HEK293 (cell line): ENCODE data around the gene WNT6.

ENCODE experiments used
- CTCF ChIA-PET: fragments of 350-600 bp; formaldehyde crosslinking; extraction: SDS; loops from one replicate; lab custom pipeline; 2021; ENCODE audit warnings: antibody characterized with exemption; lab: Yijun Ruan, JAX
- POLR2A ChIA-PET: fragments of 300-600 bp; formaldehyde crosslinking; extraction: SDS; loops from one replicate; lab custom pipeline; 2020; ENCODE audit warnings: antibody characterized with exemption, inconsistent platforms; lab: Yijun Ruan, JAX
- H3K27ac ChIP-seq: fragments of 200-500 bp; sonication (Bioruptor generic); 2 replicates; pipeline ENCODE4 v1.5.1; 2014; ENCODE audit warnings: low read depth, low read length, control low read depth, inconsistent platforms; ENCODE audit errors: extremely low read depth
- H3K36me3 ChIP-seq, 2 experiments: fragments of 200-500 bp in 1 of 2; sonication (Bioruptor generic) in 1 of 2; 1 replicate in 1 of 2; 2 replicates in 1 of 2; pipeline ENCODE4 v1.5.1; 2014 to 2017; ENCODE audit warnings: inconsistent platforms in 2 of 2, low read length in 2 of 2; ENCODE audit not compliant: control insufficient read depth in 2 of 2, insufficient read depth in 1 of 2
- H3K4me1 ChIP-seq: fragments of 200-500 bp; sonication (Bioruptor generic); 2 replicates; pipeline ENCODE4 v1.5.1; 2014; ENCODE audit warnings: mild to moderate bottlenecking, low read length, inconsistent platforms; ENCODE audit not compliant: control insufficient read depth, insufficient read depth
- H3K4me3 ChIP-seq: 2 replicates; pipeline ENCODE4 v1.5.1; 2011; ENCODE audit warnings: low read depth, mild to moderate bottlenecking, control low read depth, low read length, moderate library complexity
- H3K9me3 ChIP-seq: fragments of 200-500 bp; sonication (Bioruptor generic); 2 replicates; pipeline ENCODE4 v1.5.1; 2014; ENCODE audit warnings: low read depth, low read length, inconsistent platforms; ENCODE audit not compliant: control insufficient read depth, insufficient read depth
- GLI4 ChIP-seq: fragments of 450-650 bp; formaldehyde crosslinking; IDR thresholded peaks from 2 replicates; pipeline ENCODE4 v1.5.1; 2016; ENCODE audit warnings: missing biosample characterization, missing genetic modification characterization
- INSM2 ChIP-seq: fragments of 450-650 bp; formaldehyde crosslinking; IDR thresholded peaks from 2 replicates; pipeline ENCODE4 v1.5.1; 2016; ENCODE audit warnings: missing biosample characterization, missing genetic modification characterization
- KLF1 ChIP-seq: fragments of 450-650 bp; formaldehyde crosslinking; IDR thresholded peaks from 2 replicates; pipeline ENCODE4 v1.5.1; 2016; ENCODE audit warnings: missing biosample characterization, missing genetic modification characterization
- KLF17 ChIP-seq: fragments of 450-650 bp; formaldehyde crosslinking; IDR thresholded peaks from 2 replicates; pipeline ENCODE4 v1.5.1; 2016; ENCODE audit warnings: missing biosample characterization, missing genetic modification characterization
- KLF8 ChIP-seq: fragments of 450-650 bp; formaldehyde crosslinking; IDR thresholded peaks from 2 replicates; pipeline ENCODE4 v1.5.1; 2016; ENCODE audit warnings: missing biosample characterization, missing genetic modification characterization
- TSHZ1 ChIP-seq: fragments of 450-650 bp; formaldehyde crosslinking; IDR thresholded peaks from 2 replicates; pipeline ENCODE4 v1.5.1; 2016; ENCODE audit warnings: missing biosample characterization, missing genetic modification characterization, borderline replicate concordance
- YY2 ChIP-seq: fragments of 450-650 bp; formaldehyde crosslinking; IDR thresholded peaks from 2 replicates; pipeline ENCODE4 v1.5.1; 2016; ENCODE audit warnings: missing biosample characterization, missing genetic modification characterization
- ZBTB21 ChIP-seq: fragments of 450-650 bp; formaldehyde crosslinking; IDR thresholded peaks from 2 replicates; pipeline ENCODE4 v1.5.1; 2017; ENCODE audit warnings: missing biosample characterization, missing genetic modification characterization
- ZNF10 ChIP-seq: fragments of 450-650 bp; formaldehyde crosslinking; IDR thresholded peaks from 2 replicates; pipeline ENCODE4 v1.5.1; 2017; ENCODE audit warnings: missing biosample characterization, missing genetic modification characterization
- ZNF138 ChIP-seq: fragments of 450-650 bp; formaldehyde crosslinking; IDR thresholded peaks from 2 replicates; pipeline ENCODE4 v1.5.1; 2016; ENCODE audit warnings: missing biosample characterization, missing genetic modification characterization, borderline replicate concordance
- ZNF239 ChIP-seq: fragments of 450-650 bp; formaldehyde crosslinking; IDR thresholded peaks from 2 replicates; pipeline ENCODE4 v1.5.1; 2016; ENCODE audit warnings: missing biosample characterization, missing genetic modification characterization
- ZNF350 ChIP-seq: fragments of 450-650 bp; formaldehyde crosslinking; IDR thresholded peaks from 2 replicates; pipeline ENCODE4 v1.5.0; 2017; ENCODE audit warnings: missing biosample characterization, mild to moderate bottlenecking, missing genetic modification characterization
- ZNF623 ChIP-seq: fragments of 450-650 bp; formaldehyde crosslinking; IDR thresholded peaks from 2 replicates; pipeline ENCODE4 v1.5.1; 2016; ENCODE audit warnings: missing biosample characterization, missing genetic modification characterization
- ZNF629 ChIP-seq: fragments of 450-650 bp; formaldehyde crosslinking; IDR thresholded peaks from 2 replicates; pipeline ENCODE4 v1.5.1; 2017; ENCODE audit warnings: missing biosample characterization, missing genetic modification characterization
- ZSCAN23 ChIP-seq: fragments of 450-650 bp; formaldehyde crosslinking; IDR thresholded peaks from 2 replicates; pipeline ENCODE4 v1.5.1; 2016; ENCODE audit warnings: missing biosample characterization, missing genetic modification characterization

WNT6 gene

DNA sequence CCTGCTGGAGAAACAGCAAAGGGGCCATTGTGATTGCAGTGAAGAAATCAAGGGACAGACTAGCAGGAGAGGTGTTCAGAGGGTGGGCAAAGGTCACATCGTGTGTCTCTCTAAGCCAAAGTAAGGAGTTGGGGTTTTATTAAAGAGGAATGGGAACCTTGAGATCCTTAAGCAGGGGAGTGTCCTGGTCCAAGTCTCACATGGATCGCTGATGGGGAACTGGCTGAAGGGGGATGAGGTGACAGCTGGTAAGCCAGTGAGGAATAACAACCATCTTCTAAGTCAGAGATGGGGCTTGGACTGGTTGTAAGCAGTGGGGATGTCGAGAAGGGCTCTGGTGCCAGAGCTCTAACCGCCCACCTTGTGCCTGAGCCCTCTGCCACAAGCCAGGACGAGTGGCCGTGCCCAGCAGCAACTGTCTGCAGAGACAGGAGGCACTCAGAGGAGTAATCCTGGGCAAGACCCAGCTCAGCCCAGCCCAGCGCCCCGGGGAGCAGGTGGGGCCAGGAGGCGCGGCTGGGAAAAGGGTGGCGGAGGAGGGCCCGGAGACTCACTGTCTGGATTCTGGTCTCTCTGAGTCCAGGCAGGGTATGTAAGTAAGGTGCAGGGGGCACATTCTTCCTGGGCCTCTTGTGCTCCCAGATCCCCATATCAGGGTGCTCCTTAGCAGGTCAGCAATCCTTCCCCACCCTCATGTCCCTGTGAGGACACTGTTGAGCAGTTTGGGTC lies 34.7 kb downstream of the WNT6 start:
- POLR2A ChIA-PET, result interaction anchor here (4.6 kb wide), 1 partner anchor 18 kb away, joined by 19 read pairs; no protein-coding TSS in a partner anchor
- CTCF ChIA-PET, result interaction anchor here (0.6 to 17.9 kb wide), 5 partner anchors 11 to 213 kb away, joined by 3 to 552 read pairs (median 5); partner anchors contain the start of gene WNT10A
- Histone ChIP-seq H3K27ac (no peak overlapping the region), H3K4me1 (no peaks in the 10 kb centered on the region; the same call in 1 of the 2 replicates), H3K4me3 (no peak overlapping the region), H3K36me3 (no peaks in the 10 kb centered on the region), H3K9me3 (no peaks in the 10 kb centered on the region)
- TF ChIP-seq INSM2 (tag by site-specific recombination) (no peak), KLF17 (tag by site-specific recombination) (peak; percentile 42; the same call in 1 of the 2 replicates), KLF1 (peak; percentile 84)

DNA sequence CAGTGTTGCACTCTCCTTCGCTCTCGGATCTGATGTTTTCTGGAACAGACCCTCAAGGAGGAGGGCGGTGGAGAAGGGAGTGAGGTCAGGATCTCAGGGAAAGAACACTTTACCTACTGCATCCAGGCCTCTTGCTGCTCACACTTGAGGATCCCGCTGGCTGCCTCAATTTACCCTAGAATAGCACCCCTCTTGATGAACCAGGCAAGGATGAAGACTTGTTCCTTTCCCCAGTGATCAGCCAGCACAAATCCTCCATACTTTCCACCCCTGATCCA lies 35.2 kb downstream of the WNT6 start:
- CTCF ChIA-PET, result interaction anchor here (17.9 kb wide), 1 partner anchor 14 kb away, joined by 552 read pairs; the partner anchor contains the start of gene WNT10A
- H3K36me3 ChIP-seq, result no peaks in the 10 kb centered on the region
- H3K4me1 ChIP-seq, result no peaks in the 10 kb centered on the region; the same call in 1 of the 2 replicates
- H3K27ac ChIP-seq, result no peak overlapping the region
- H3K9me3 ChIP-seq, result no peaks in the 10 kb centered on the region
- TF ChIP-seq KLF8 (tag by site-specific recombination) (no peak), ZNF350 (tag by site-specific recombination) (no peak), ZNF10 (no peak), GLI4 (tag by site-specific recombination) (no peak)
- H3K4me3 ChIP-seq, result no peak overlapping the region
- POLR2A ChIA-PET, result interaction anchor here (4.6 kb wide), 1 partner anchor 18 kb away, joined by 19 read pairs; no protein-coding TSS in a partner anchor

- no peaks in the 10 kb centered on the region for H3K36me3 ChIP-seq
- H3K9me3 ChIP-seq, result no peaks in the 10 kb centered on the region
- no peak overlapping the region for H3K4me3 ChIP-seq
- no peak overlapping the region for H3K27ac ChIP-seq
- CTCF ChIA-PET, result interaction anchor here (4.4 to 17.9 kb wide), 2 partner anchors 15 to 41 kb away, joined by 115 to 552 read pairs; partner anchors contain the start of gene WNT10A
- TF ChIP-seq ZSCAN23, result no peak
- TF ChIP-seq ZNF138 (tag by site-specific recombination), result no peak
- no peak for TF ChIP-seq ZNF629
- no peak for TF ChIP-seq TSHZ1 (tag by site-specific recombination)
- no peak for TF ChIP-seq YY2 (tag by site-specific recombination)
- no peak for TF ChIP-seq INSM2 (tag by site-specific recombination)
- no peak for TF ChIP-seq ZNF623 (tag by site-specific recombination)
- no peak for TF ChIP-seq ZNF239 (tag by site-specific recombination)
- no peak for TF ChIP-seq ZBTB21
- TF ChIP-seq, all 188 proteins: peak for 0
- no peaks in the 10 kb centered on the region; the same call in 1 of the 2 replicates for H3K4me1 ChIP-seq
- POLR2A ChIA-PET, result interaction anchor here (0.8 to 4.6 kb wide), 5 partner anchors 8 to 66 kb away, joined by 3 to 19 read pairs (median 5); partner anchors contain the start of gene CDK5R2
These were observed 35.7 kb downstream of the WNT6 start for GRCh38 chr2:218895326-218895725.
